Hematopoietic multipotent progenitor cell treated with erythropoietin and hydrocortisone succinate and interleukin-3 and kit ligand, for 8 days (in vitro differentiated cells): ENCODE measurements around the gene ARHGAP30.

Experiments used
- DNase-seq: peaks from one replicate; pipeline ENCODE4 v3.0.0-alpha.2; 2015

The ARHGAP30 gene

GRCh38 chr1:161008869-161009510 is 60.7 kb downstream of the ARHGAP30 start:
- no peak for DNase-seq

GRCh38 chr1:161007369-161007768 is 62.3 kb downstream of the ARHGAP30 start:
- DNase-seq, result no peak

DNA sequence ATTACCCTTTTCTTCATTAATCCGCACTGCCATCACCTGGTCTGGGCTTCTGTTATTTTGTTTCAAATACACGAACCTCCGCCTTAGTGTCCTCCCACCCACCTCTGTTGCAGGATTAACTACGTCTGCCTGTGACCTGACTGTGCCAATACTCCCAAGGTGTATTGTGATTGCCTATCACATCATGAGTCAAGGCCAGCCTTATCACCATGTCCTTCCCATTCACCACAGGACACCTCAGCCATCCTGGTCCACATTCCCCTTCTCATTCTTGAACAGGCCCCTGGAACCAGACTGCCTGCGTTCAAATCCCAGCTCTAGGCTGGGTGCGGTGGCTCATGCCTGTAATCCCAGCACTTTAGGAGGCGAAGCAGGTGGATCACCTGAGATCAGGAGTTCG is 63.1 kb downstream of the ARHGAP30 start:
- DNase-seq, result no peak

GRCh38 chr1:161001525-161001924 is 68.2 kb downstream of the ARHGAP30 start:
- no peak for DNase-seq

DNA sequence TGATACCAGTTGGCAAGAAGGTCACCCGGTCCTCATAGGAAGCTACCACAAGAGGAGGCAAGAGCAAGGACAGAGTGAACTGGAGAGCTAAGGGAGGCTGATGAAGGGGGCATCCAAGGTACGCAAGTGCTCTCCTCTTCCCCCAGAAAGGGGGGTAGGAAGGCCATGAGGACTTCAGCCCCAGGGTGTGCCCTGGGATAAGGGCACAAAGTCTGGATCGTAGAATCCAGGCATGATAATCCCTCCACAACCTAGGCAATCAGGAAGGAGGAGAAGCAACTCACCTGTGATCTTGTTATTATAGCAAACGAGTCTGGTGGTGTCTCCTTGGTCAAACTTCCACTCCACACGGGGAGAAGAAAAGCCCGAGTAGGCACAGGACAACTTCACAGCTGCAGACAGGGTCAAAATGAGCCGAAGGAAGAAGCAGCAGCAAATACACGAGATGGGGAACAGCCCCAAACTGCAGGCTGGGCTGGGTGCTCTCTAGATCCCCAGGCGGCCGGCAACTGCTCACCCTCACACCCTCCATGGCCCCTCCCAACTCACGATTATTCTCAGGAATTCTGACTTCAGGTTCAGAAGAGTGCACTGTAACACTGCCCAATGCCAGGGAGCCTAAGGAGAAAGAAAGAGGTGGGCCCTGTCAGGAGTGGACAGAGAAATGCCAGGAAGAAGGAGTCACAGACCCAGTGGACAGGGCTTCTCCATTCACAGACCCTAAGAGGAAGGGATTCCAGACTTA is 68.8 kb downstream of the ARHGAP30 start:
- no peak for DNase-seq

DNA sequence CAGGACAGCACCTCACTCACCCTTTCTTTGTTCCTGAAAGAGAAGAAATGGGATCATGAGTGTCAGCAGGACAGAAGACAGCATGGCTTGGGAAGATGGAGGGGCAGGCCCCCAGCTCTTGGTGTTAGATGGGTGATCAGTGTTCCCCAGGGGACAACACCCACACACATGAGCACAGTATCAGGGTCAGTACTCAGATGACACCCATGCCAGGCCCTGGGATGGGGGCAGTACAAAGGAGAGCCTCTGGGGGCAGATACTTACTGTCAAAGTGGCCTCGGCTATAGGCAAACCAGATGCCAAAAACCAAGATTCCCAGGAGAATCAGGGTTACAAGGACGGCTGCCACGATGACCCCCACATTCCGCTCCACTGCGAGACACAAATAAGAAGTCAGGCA is 70.3 kb downstream of the ARHGAP30 start:
- no peak for DNase-seq

GRCh38 chr1:160997323-160998038 is 72.2 kb downstream of the ARHGAP30 start:
- peak; percentile 83 for DNase-seq
